Body of pancreas (tissue), 4 donors: ENCODE measurements around the gene ZNF689. TPM values are rescaled to one million over a fixed set of nuclear protein-coding genes. Genes with fewer than 3 reads are reported as not detected.

Experiments
- ATAC-seq: fragments of 150-250 bp; one replicate; pipeline ENCODE4 v1.9.1; 2016
- DNase-seq, 4 donors: peaks; one replicate each; pipeline ENCODE4 v3.0.0-alpha.2; 2019
- H3K27ac ChIP-seq, 4 donors: fragments of 200-600 bp; sonication (generic); 1 replicate in 3 of 4; 2 replicates in 1 of 4; pipeline versions ENCODE4 v1.5.1 to v1.6.1; 2016 to 2019; ENCODE audit warnings: mild to moderate bottlenecking in 1 of 4, mixed read lengths in 1 of 4, moderate library complexity in 1 of 4
- H3K27me3 ChIP-seq, 2 donors: fragments of 200-600 bp; sonication (generic); one replicate each; pipeline ENCODE4 v1.6.0; 2016; ENCODE audit warnings: mild to moderate bottlenecking in 1 of 2
- H3K36me3 ChIP-seq, 2 donors: fragments of 200-600 bp; sonication (generic); replicated peaks in 1 of 2; 2 replicates each; pipeline ENCODE4 v1.5.1; 2016; ENCODE audit warnings: low read depth in 2 of 2; ENCODE audit not compliant: insufficient read depth in 1 of 2
- H3K4me1 ChIP-seq: fragments of 200-600 bp; sonication (generic); one replicate; pipeline ENCODE4 v1.6.0; 2016
- H3K4me3 ChIP-seq, 2 donors: fragments of 200-600 bp; sonication (generic); 1 replicate in 1 of 2; 2 replicates in 1 of 2; pipeline ENCODE4 v1.5.1; 2016 to 2019
- H3K9me3 ChIP-seq, 3 donors: fragments of 200-600 bp; sonication (generic); 1 replicate in 2 of 3; 2 replicates in 1 of 3; pipeline ENCODE4 v1.5.1; 2016
- CTCF ChIP-seq, 7 experiments: fragments of 450-650 bp in 4 of 7; fragments of 200-600 bp in 3 of 7; sonication (generic) in 3 of 7; IDR thresholded peaks; one replicate each; pipeline ENCODE4 v1.5.1; 2016 to 2019; ENCODE audit warnings: antibody characterized with exemption in 7 of 7
- POLR2A ChIP-seq, 3 donors: fragments of 450-650 bp; IDR thresholded peaks; one replicate each; pipeline ENCODE4 v1.6.1; 2016; ENCODE audit warnings: antibody characterized with exemption in 3 of 3, mild to moderate bottlenecking in 2 of 3
- WGBS, 2 donors: methylation state at CpG; one replicate each; pipeline ENCODE4 v1.1.5; 2017; 5-methylcytosine and 5-hydroxymethylcytosine counted together
- intact Hi-C: fragments of 100-400 bp; cut with DNase I; formaldehyde crosslinking; loops from one replicate; pipeline ENCODE4 v1.15.1; 2023
- total RNA-seq, 2 donors: library from RNA; depleted of rRNA; stranded (reverse); fragments of >200 nt; gene quantifications; one replicate each; pipeline ENCODE4 v1.1.0, GENCODE V29; 2016

ZNF689 gene
- total RNA-seq, 2 donors from 2014 or later, result 4.6 to 7.0 TPM

DNA sequence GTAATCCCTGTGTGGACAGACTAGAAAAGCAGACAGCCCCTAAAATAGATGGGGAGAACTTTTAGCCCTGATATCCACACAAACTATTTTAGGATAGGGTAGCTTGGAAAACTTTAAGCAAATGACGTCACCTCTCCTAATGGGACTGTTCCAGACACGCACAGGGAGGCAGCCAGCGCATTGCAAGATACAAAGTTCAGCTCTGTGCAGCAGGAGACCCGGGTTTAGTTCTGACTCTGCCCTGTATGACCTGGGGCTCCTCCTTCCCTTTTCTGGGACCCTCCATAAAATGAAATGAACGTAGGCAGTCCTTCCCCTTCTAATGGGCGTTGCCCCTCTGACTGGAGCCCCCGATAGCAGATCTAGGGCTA is 6.3 kb downstream of the ZNF689 start:
- DNase-seq (no peak), ATAC-seq (no peak)
- Histone ChIP-seq H3K9me3 (no peaks in the 10 kb centered on the region), H3K4me1 (peaks cover 11% of the 10 kb centered on the region), H3K4me3 (no peak overlapping the region), H3K36me3 (peaks cover 8 to 16% of the 10 kb centered on the region in 2 donors), H3K27ac (no peak overlapping the region), H3K27me3 (no peaks in the 10 kb centered on the region)
- TF ChIP-seq CTCF (IDR thresholded peaks at IDR 0.05), result no peak
- no peak for TF ChIP-seq POLR2A (IDR thresholded peaks at IDR 0.05)
- WGBS, 2 donors, result 83 to 87% methylated on average over 4 to 7 of the region's 7 CpGs
- intact Hi-C loops, result no loop called here

- TF ChIP-seq CTCF (IDR thresholded peaks at IDR 0.05) (no peak), POLR2A (IDR thresholded peaks at IDR 0.05) (no peak)
- H3K36me3 ChIP-seq, result peaks cover 8 to 16% of the 10 kb centered on the region in 2 donors
- DNase-seq (peak in 1 of 4 donors; percentile 19), ATAC-seq (no peak)
- no peaks in the 10 kb centered on the region for H3K27me3 ChIP-seq
- no peaks in the 10 kb centered on the region for H3K9me3 ChIP-seq
- no peaks in the 10 kb centered on the region for H3K4me1 ChIP-seq
- 65 to 80% methylated on average over 4 of the region's 4 CpGs for whole genome bisulfite sequencing, 2 donors
- no peak overlapping the region for H3K27ac ChIP-seq
- H3K4me3 ChIP-seq, result no peak overlapping the region
- intact Hi-C loops, result no loop called here
Observed at GRCh38 chr16:30602616-30603277, 7.4 kb downstream of the ZNF689 start.

DNA sequence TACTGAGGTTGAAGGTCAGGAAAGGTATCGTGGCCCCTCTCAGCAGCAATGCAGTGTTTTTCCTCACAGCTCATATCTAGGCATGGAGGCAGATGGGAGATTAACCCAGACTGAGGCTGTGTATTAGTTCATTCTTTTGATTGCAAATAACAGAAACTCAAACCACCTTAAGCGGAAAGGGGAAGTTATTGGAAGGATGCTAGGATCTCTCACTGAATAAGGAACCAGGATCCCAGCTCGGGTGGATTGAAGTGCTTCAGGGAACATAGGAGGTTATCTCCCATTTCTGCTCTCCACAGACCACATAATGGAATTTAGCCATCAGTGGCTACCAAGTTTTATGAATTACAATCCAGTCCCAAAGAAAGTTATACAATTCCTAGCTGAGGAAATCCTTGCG is 8.2 kb downstream of the ZNF689 start:
- TF ChIP-seq CTCF (IDR thresholded peaks at IDR 0.05) (no peak), POLR2A (IDR thresholded peaks at IDR 0.05) (no peak)
- Histone ChIP-seq H3K4me3 (no peak overlapping the region), H3K4me1 (no peaks in the 10 kb centered on the region), H3K27ac (no peak overlapping the region), H3K36me3 (peaks cover 8 to 16% of the 10 kb centered on the region in 2 donors), H3K9me3 (no peaks in the 10 kb centered on the region), H3K27me3 (no peaks in the 10 kb centered on the region)
- DNase-seq (no peak), ATAC-seq (no peak)
- WGBS, 2 donors, result 70 to 92% methylated on average over 4 of the region's 4 CpGs
- intact Hi-C loops, result no loop called here

DNA sequence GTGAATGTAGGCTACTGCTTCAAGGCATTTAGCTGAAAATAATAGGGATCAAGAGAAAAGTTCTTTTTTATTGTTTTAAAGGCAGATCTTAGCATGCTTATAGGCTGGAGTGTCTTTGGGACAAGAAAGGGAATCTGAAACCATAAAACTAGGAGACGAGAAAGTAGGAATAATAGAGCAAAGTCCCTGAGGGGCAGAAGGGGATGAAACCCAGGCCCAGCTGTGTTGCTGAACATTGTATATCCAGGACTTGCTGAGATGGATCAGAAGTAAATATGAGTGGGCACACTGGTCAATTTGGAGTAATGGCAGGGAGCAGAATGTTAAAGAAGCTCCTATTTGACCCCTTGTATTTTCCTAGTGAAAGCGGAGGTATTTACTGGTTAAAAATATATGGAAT is 9.3 kb downstream of the ZNF689 start:
- no peak for DNase-seq
- Histone ChIP-seq H3K9me3 (no peaks in the 10 kb centered on the region), H3K4me3 (no peak overlapping the region), H3K27ac (no peak overlapping the region), H3K36me3 (peaks cover 8 to 16% of the 10 kb centered on the region in 2 donors), H3K27me3 (no peaks in the 10 kb centered on the region), H3K4me1 (no peaks in the 10 kb centered on the region)
- ATAC-seq, result no peak
- TF ChIP-seq POLR2A (IDR thresholded peaks at IDR 0.05), result no peak
- no peak for TF ChIP-seq CTCF (IDR thresholded peaks at IDR 0.05)
- intact Hi-C loops, result no loop called here
- 95 to 98% methylated on average over 2 of the region's 2 CpGs for WGBS, 2 donors

DNA sequence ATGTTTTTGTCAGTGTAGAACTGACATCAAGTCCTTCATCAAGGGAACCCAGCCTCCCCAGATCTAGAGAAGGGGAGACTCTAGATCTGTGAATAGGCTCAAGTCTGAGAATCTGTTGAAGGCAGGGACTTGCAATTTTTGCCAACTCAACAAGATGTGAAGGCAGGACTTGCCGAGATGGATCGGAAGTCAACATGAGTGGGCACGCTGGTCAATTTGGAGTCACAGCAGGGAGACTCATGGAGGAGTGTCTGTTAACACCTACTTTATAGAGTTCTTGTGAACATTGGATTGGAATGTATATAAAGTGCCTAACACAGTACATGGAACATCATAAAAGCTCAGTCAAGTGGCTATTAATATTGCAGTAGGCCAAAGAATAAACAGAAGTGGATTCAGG is 10.0 kb downstream of the ZNF689 start:
- no peaks in the 10 kb centered on the region for H3K9me3 ChIP-seq
- intact Hi-C loops, result no loop called here
- no peak overlapping the region for H3K27ac ChIP-seq
- 84 to 97% methylated on average over 3 of the region's 3 CpGs for WGBS, 2 donors
- no peaks in the 10 kb centered on the region for H3K4me1 ChIP-seq
- H3K27me3 ChIP-seq, result no peaks in the 10 kb centered on the region
- TF ChIP-seq POLR2A (IDR thresholded peaks at IDR 0.05) (no peak), CTCF (IDR thresholded peaks at IDR 0.05) (no peak)
- peaks cover 8 to 16% of the 10 kb centered on the region in 2 donors for H3K36me3 ChIP-seq
- no peak overlapping the region for H3K4me3 ChIP-seq
- DNase-seq, result no peak
- no peak for ATAC-seq
